IMR-90 (cell line): ENCODE data around the gene EPHB1. TPM values are rescaled to one million over a fixed set of nuclear protein-coding genes. Genes with fewer than 3 reads are reported as not detected.

Source experiments
- ATAC-seq: fragments of 200-7000 bp; cut with Tn5 transposase; 2 replicates; pipeline ENCODE4 v1.9.1; 2020; ENCODE audit warnings: low read depth, mild to moderate bottlenecking, moderate library complexity
- BruUV-seq: library from RNA; stranded (reverse); fragments of 400-500 nt; replicated peaks from 2 replicates; lab custom pipeline; 2021; lab: Mats Ljungman, UMichigan
- CTCF ChIA-PET: fragments of 300-600 bp; formaldehyde crosslinking; extraction: SDS; loops from one replicate; lab custom pipeline; 2021; ENCODE audit warnings: antibody characterized with exemption; lab: Yijun Ruan, JAX
- POLR2A ChIA-PET: fragments of 300-600 bp; sonication (Branson Sonifier 250); formaldehyde crosslinking; loops from one replicate; lab custom pipeline; 2022; ENCODE audit warnings: antibody characterized with exemption; ENCODE audit not compliant: unreplicated experiment; lab: Charles Lee
- DNase-seq: peaks from one replicate; pipeline ENCODE4 v3.0.0; 2013
- H2AFZ ChIP-seq: replicated peaks from 2 replicates; pipeline ENCODE3; 2013; ENCODE audit warnings: low read length, mild to moderate bottlenecking; ENCODE audit not compliant: poor library complexity
- H2AK5ac ChIP-seq: 2 replicates; pipeline ENCODE4 v1.6.1; 2013; ENCODE audit warnings: low read depth, low read length, inconsistent platforms
- H2AK9ac ChIP-seq: replicated peaks from 2 replicates; pipeline ENCODE3; 2013; ENCODE audit warnings: mild to moderate bottlenecking, low read depth, low read length, moderate library complexity; ENCODE audit not compliant: poor library complexity
- H2BK120ac ChIP-seq: 2 replicates; pipeline ENCODE4 v1.6.1; 2013; ENCODE audit warnings: low read depth, low read length, inconsistent platforms
- H2BK15ac ChIP-seq: 3 replicates; pipeline ENCODE4 v1.6.1; 2013; ENCODE audit warnings: low read depth, low read length, inconsistent platforms
- H2BK20ac ChIP-seq: 2 replicates; pipeline ENCODE4 v1.6.1; 2013; ENCODE audit warnings: low read depth, mild to moderate bottlenecking, inconsistent platforms, low read length, moderate library complexity
- H2BK5ac ChIP-seq: 2 replicates; pipeline ENCODE4 v1.6.1; 2013; ENCODE audit warnings: mild to moderate bottlenecking, low read depth, low read length, inconsistent platforms; ENCODE audit not compliant: poor library complexity, severe bottlenecking
- H3K14ac ChIP-seq: replicated peaks from 2 replicates; pipeline ENCODE4 v1.6.1; 2013; ENCODE audit warnings: low read depth, low read length, inconsistent platforms
- H3K18ac ChIP-seq: 2 replicates; pipeline ENCODE4 v1.6.1; 2013; ENCODE audit warnings: low read depth, low read length, control low read depth
- H3K23ac ChIP-seq: 2 replicates; pipeline ENCODE4 v1.6.1; 2013; ENCODE audit warnings: low read depth, low read length, inconsistent platforms
- H3K27ac ChIP-seq: 2 replicates; pipeline ENCODE4 v1.5.1; 2013; ENCODE audit warnings: mild to moderate bottlenecking, control low read depth, low read length; ENCODE audit not compliant: insufficient read depth
- H3K27me3 ChIP-seq: 2 replicates; pipeline ENCODE4 v1.6.1; 2013; ENCODE audit warnings: low read length; ENCODE audit not compliant: control insufficient read depth, insufficient read depth
- H3K36me3 ChIP-seq: 2 replicates; pipeline ENCODE4 v1.6.1; 2013; ENCODE audit warnings: low read length, mixed read lengths; ENCODE audit not compliant: control insufficient read depth, insufficient read depth
- H3K4ac ChIP-seq: 2 replicates; pipeline ENCODE4 v1.6.1; 2013; ENCODE audit warnings: low read depth, low read length, inconsistent platforms
- H3K4me1 ChIP-seq: 2 replicates; pipeline ENCODE4 v1.6.1; 2013; ENCODE audit warnings: low read length, mixed read lengths; ENCODE audit not compliant: control insufficient read depth, insufficient read depth
- H3K4me2 ChIP-seq: 2 replicates; pipeline ENCODE4 v1.6.1; 2013; ENCODE audit warnings: low read depth, mild to moderate bottlenecking, control low read depth, low read length, moderate library complexity
- H3K4me3 ChIP-seq: 2 replicates; pipeline ENCODE4 v1.5.1; 2013; ENCODE audit warnings: low read depth, mild to moderate bottlenecking, control low read depth, low read length, moderate library complexity; ENCODE audit not compliant: insufficient read depth
- H3K56ac ChIP-seq: 2 replicates; pipeline ENCODE4 v1.6.1; 2013; ENCODE audit warnings: low read length, inconsistent platforms; ENCODE audit not compliant: insufficient read depth; ENCODE audit errors: extremely low read depth
- H3K79me1 ChIP-seq, 2 experiments: 2 replicates each; pipeline ENCODE4 v1.6.1; 2013; ENCODE audit warnings: low read length in 2 of 2, inconsistent platforms in 1 of 2, low read depth in 1 of 2
- H3K9ac ChIP-seq: 2 replicates; pipeline ENCODE4 v1.6.1; 2013; ENCODE audit warnings: low read depth, low read length, control low read depth
- H3K9me1 ChIP-seq: 2 replicates; pipeline ENCODE4 v1.6.1; 2013; ENCODE audit warnings: low read length, inconsistent platforms; ENCODE audit not compliant: insufficient read depth
- H3K9me3 ChIP-seq: 2 replicates; pipeline ENCODE4 v1.6.1; 2013; ENCODE audit warnings: low read length; ENCODE audit not compliant: control insufficient read depth, insufficient read depth
- H4K20me1 ChIP-seq: 2 replicates; pipeline ENCODE4 v1.6.1; 2013; ENCODE audit warnings: low read length, inconsistent platforms; ENCODE audit not compliant: insufficient read depth
- H4K5ac ChIP-seq: 2 replicates; pipeline ENCODE4 v1.6.1; 2013; ENCODE audit warnings: mild to moderate bottlenecking, low read depth, low read length, control low read depth
- H4K8ac ChIP-seq, 2 experiments: 2 replicates each; pipeline ENCODE4 v1.6.1; 2013; ENCODE audit warnings: low read depth in 2 of 2, low read length in 2 of 2, control low read depth in 1 of 2, inconsistent platforms in 1 of 2
- H4K91ac ChIP-seq: 2 replicates; pipeline ENCODE4 v1.6.1; 2013; ENCODE audit warnings: low read depth, low read length, inconsistent platforms; ENCODE audit not compliant: insufficient read depth
- BHLHE40 ChIP-seq: fragments of 150-350 bp; IDR thresholded peaks from 2 replicates; pipeline ENCODE4 v1.6.1; 2016; ENCODE audit warnings: mild to moderate bottlenecking, low read depth, low read length
- CEBPB ChIP-seq: IDR thresholded peaks from 2 replicates; pipeline ENCODE4 v1.6.1; 2012; ENCODE audit warnings: low read depth, low read length, improper control_type of control experiment
- CHD1 ChIP-seq: IDR thresholded peaks from 2 replicates; pipeline ENCODE4 v1.6.1; 2012; ENCODE audit warnings: low read depth, low read length, improper control_type of control experiment
- CTCF ChIP-seq: conservative IDR thresholded peaks from 2 replicates; pipeline ENCODE4 v1.5.1; 2012; ENCODE audit warnings: mild to moderate bottlenecking, low read depth, low read length, improper control_type of control experiment
- ELK1 ChIP-seq: fragments of 150-350 bp; IDR thresholded peaks from 2 replicates; pipeline ENCODE4 v1.6.1; 2016; ENCODE audit warnings: low read depth, mild to moderate bottlenecking, low read length, moderate library complexity, borderline replicate concordance
- FOS ChIP-seq: fragments of 150-350 bp; IDR thresholded peaks from 2 replicates; pipeline ENCODE4 v1.6.1; 2016; ENCODE audit warnings: low read depth, low read length
- MAFK ChIP-seq: IDR thresholded peaks from 2 replicates; pipeline ENCODE4 v1.6.1; 2012; ENCODE audit warnings: low read depth, low read length, improper control_type of control experiment
- MAZ ChIP-seq: IDR thresholded peaks from 2 replicates; pipeline ENCODE4 v1.6.1; 2012; ENCODE audit warnings: low read depth, mild to moderate bottlenecking, low read length, improper control_type of control experiment, moderate library complexity, borderline replicate concordance
- MXI1 ChIP-seq: IDR thresholded peaks from 2 replicates; pipeline ENCODE4 v1.6.1; 2012; ENCODE audit warnings: low read depth, mild to moderate bottlenecking, low read length, moderate library complexity, borderline replicate concordance
- NFE2L2 ChIP-seq: fragments of 150-350 bp; IDR thresholded peaks from 2 replicates; pipeline ENCODE4 v1.6.1; 2016; ENCODE audit warnings: low read depth, mild to moderate bottlenecking, low read length
- POLR2A ChIP-seq: IDR thresholded peaks from 2 replicates; pipeline ENCODE4 v1.6.1; 2012; ENCODE audit warnings: mild to moderate bottlenecking, low read depth, low read length
- RAD21 ChIP-seq: IDR thresholded peaks from 2 replicates; pipeline ENCODE4 v1.6.1; 2012; ENCODE audit warnings: low read length, improper control_type of control experiment
- RCOR1 ChIP-seq: IDR thresholded peaks from 2 replicates; pipeline ENCODE4 v1.6.1; 2012; ENCODE audit warnings: mild to moderate bottlenecking, low read length, improper control_type of control experiment; ENCODE audit not compliant: insufficient replicate concordance
- RFX5 ChIP-seq: IDR thresholded peaks from 2 replicates; pipeline ENCODE4 v1.8.0; 2012; ENCODE audit warnings: low read depth, mild to moderate bottlenecking, low read length, moderate library complexity
- SMC3 ChIP-seq: fragments of 150-350 bp; IDR thresholded peaks from 2 replicates; pipeline ENCODE4 v1.6.1; 2016; ENCODE audit warnings: low read depth, mild to moderate bottlenecking, antibody characterized with exemption, low read length, moderate library complexity
- USF2 ChIP-seq: fragments of 150-350 bp; IDR thresholded peaks from 2 replicates; pipeline ENCODE4 v1.6.1; 2017; ENCODE audit warnings: mild to moderate bottlenecking, antibody characterized with exemption, low read length, low read depth
- WGBS, 2 experiments: methylation state at CpG; one replicate each; pipeline versions ENCODE4 v1.1.5 to v1.1.7; 2013; ENCODE audit warnings: missing lambda C conversion rate in 2 of 2; ENCODE audit not compliant: insufficient read length in 1 of 2; ENCODE audit errors: extremely low coverage in 2 of 2; 5-methylcytosine and 5-hydroxymethylcytosine counted together
- dilution Hi-C: fragments of 300-500 bp; cut with HindIII; formaldehyde crosslinking; loops from one replicate; pipeline ENCODE4 v1.14.3; 2018; ENCODE audit warnings: low sequenced_read_pairs; ENCODE audit not compliant: unreplicated experiment
- in situ Hi-C: fragments of 300-500 bp; cut with MboI; formaldehyde crosslinking; loops from 3 replicates; pipeline ENCODE4 v1.14.3; 2019; ENCODE audit warnings: low sequenced_read_pairs, inconsistent platforms, mixed read lengths
- intact Hi-C: fragments of 100-400 bp; cut with micrococcal nuclease; formaldehyde crosslinking; loops from 2 replicates; pipeline ENCODE4 v1.10.0; 2022
- polyA plus RNA-seq, 3 experiments: library from polyadenylated mRNA; depleted of rRNA; stranded (reverse); fragments of >200 nt; gene quantifications; 2 replicates each; pipeline ENCODE4 v1.2.3, GENCODE V29; 2012; ENCODE audit warnings: low replicate concordance in 1 of 3
- total RNA-seq: library from RNA; depleted of rRNA; stranded (reverse); fragments of >200 nt; gene quantifications from 2 replicates; pipeline ENCODE4 v1.2.3, GENCODE V29; 2012

Gene EPHB1
- total and polyA plus RNA-seq, 2 of the 4 experiments (the other 2 are of a cell fraction) = 0.17 to 0.36 TPM

- Histone ChIP-seq H2BK5ac (no peak overlapping the region), H3K14ac (no peak overlapping the region), H4K5ac (no peak overlapping the region), H3K4ac (no peak overlapping the region), H3K9ac (no peak overlapping the region), H2BK120ac (no peak overlapping the region), H4K20me1 (no peaks in the 10 kb centered on the region), H3K56ac (no peak overlapping the region), H3K9me1 (no peaks in the 10 kb centered on the region), H4K8ac (no peak overlapping the region), H2AFZ (no peak overlapping the region), H2BK20ac (no peak overlapping the region), H2AK5ac (no peak overlapping the region), H3K18ac (no peak overlapping the region), H3K4me2 (no peak overlapping the region), H2AK9ac (no peak overlapping the region), H3K4me1 (no peaks in the 10 kb centered on the region), H3K36me3 (no peaks in the 10 kb centered on the region), H3K23ac (no peak overlapping the region), H4K91ac (no peak overlapping the region), H2BK15ac (no peak overlapping the region), H3K27ac (no peak overlapping the region), H3K4me3 (no peak overlapping the region), H3K9me3 (no peaks in the 10 kb centered on the region), H3K27me3 (no peaks in the 10 kb centered on the region), H3K79me1 (no peaks in the 10 kb centered on the region)
- no peak for TF ChIP-seq RCOR1
- no peak for TF ChIP-seq POLR2A
- TF ChIP-seq FOS = no peak
- TF ChIP-seq SMC3 = no peak
- TF ChIP-seq MAFK = no peak
- TF ChIP-seq BHLHE40 = no peak
- no peak for TF ChIP-seq CEBPB
- TF ChIP-seq ELK1 = no peak
- no peak for TF ChIP-seq MAZ
- TF ChIP-seq NFE2L2 = no peak
- no peak for TF ChIP-seq CHD1
- TF ChIP-seq MXI1 = no peak
- TF ChIP-seq RAD21 = no peak
- TF ChIP-seq USF2 = no peak
- TF ChIP-seq CTCF = no peak
- TF ChIP-seq RFX5 = no peak
- dilution Hi-C loops = no loop called here
- in situ Hi-C loops = no loop called here
- 30% methylated on average over 1 of the region's 4 CpGs; no CpG with 5 or more reads in 1 of the 2 experiments for WGBS, 2 experiments
- no TSS peak for BruUV-seq
- ChIA-PET POLR2A (no interaction called here), CTCF (no interaction called here)
- intact Hi-C loops = no loop called here
- DNase-seq (no peak), ATAC-seq (no peak)
Observed at GRCh38 chr3:135155228-135155627, 360.2 kb downstream of the EPHB1 start.
